ENCODE results near the gene TMPRSS6. TPM values are rescaled to one million over a fixed set of nuclear protein-coding genes. Genes with fewer than 3 reads are reported as not detected.
"Not testable (repeated sequence)": the region's sequence is repeated elsewhere in the genome, so short reads cannot be mapped to it uniquely, and the experiment has no call there.

Gene TMPRSS6
- total and polyA plus RNA-seq, 2 of the 8 experiments (the other 6 are each of a cell fraction or from before 2014, with no cell fraction given): 0.02 TPM; not detected in 1

GRCh38 chr22:37072673-37073072, 36.8 kb downstream of the TMPRSS6 start (continued):
- TF ChIP-seq SIN3A (conservative IDR thresholded peaks at IDR 0.05 in 1 of 2, IDR thresholded peaks at IDR 0.05 in 1 of 2; ENCODE audit: low read depth in 1 of 2, low read length in 2 of 2) (no peak), RXRA (IDR thresholded peaks at IDR 0.05; ENCODE audit: insufficient read depth, low read depth, low read length) (no peak), EGR1 (IDR thresholded peaks at IDR 0.05; ENCODE audit: borderline replicate concordance, low read depth, low read length) (no peak)

- H4K91ac ChIP-seq (replicated peaks; ENCODE audit: insufficient read length, low read length); H3K14ac ChIP-seq (ENCODE audit: insufficient read length); H3K9ac ChIP-seq (replicated peaks in 1 of 4; ENCODE audit: extremely low read depth in 1 of 4, low read depth in 3 of 4, low read length in 3 of 4); H2AK5ac ChIP-seq (ENCODE audit: low read depth, low read length); H3K9me3 ChIP-seq (ENCODE audit: insufficient read depth in 2 of 2, low read depth in 1 of 2, low read length in 1 of 2); H4K8ac ChIP-seq (ENCODE audit: extremely low read depth, insufficient read depth, low read length); H2AFZ ChIP-seq (ENCODE audit: low read length); H2BK5ac ChIP-seq (ENCODE audit: low read depth, low read length); DNase-seq (ENCODE audit: low read depth in 1 of 2, low spot score in 2 of 2); H2BK12ac ChIP-seq (ENCODE audit: low read depth, low read length); H3K4me3 ChIP-seq (ENCODE audit: extremely low read depth in 1 of 4, insufficient read depth in 2 of 4, low read depth in 3 of 4, low read length in 4 of 4); H3K23ac ChIP-seq (ENCODE audit: insufficient read length); H3K79me2 ChIP-seq (ENCODE audit: control insufficient read depth in 1 of 2, insufficient read depth in 2 of 2, low read length in 2 of 2); H3K27ac ChIP-seq (ENCODE audit: low read depth, low read length); H3K4me1 ChIP-seq (replicated peaks in 1 of 4; ENCODE audit: control insufficient read depth in 3 of 4, insufficient read depth in 4 of 4, low read length in 3 of 4); H3K4me2 ChIP-seq (ENCODE audit: insufficient read depth in 1 of 2, low read depth in 2 of 2, low read length in 2 of 2); FAIRE-seq; H3K4ac ChIP-seq (replicated peaks; ENCODE audit: insufficient read length, low read depth, low read length); H3K18ac ChIP-seq (ENCODE audit: extremely low read depth, low read length); H2BK120ac ChIP-seq (replicated peaks; ENCODE audit: low read depth, low read length); H4K5ac ChIP-seq (ENCODE audit: insufficient read length, low read depth, low read length); POLR2A ChIA-PET (ENCODE audit: partially characterized antibody); H3K36me3 ChIP-seq (ENCODE audit: control insufficient read depth in 2 of 4, insufficient read depth in 4 of 4, low read length in 3 of 4); H2BK15ac ChIP-seq (ENCODE audit: low read length); H3K79me1 ChIP-seq (ENCODE audit: low read depth, low read length); H2BK20ac ChIP-seq (ENCODE audit: low read length): not testable (repeated sequence)
- Histone ChIP-seq H3K27me3 (replicated peaks in 1 of 4; ENCODE audit: control insufficient read depth in 3 of 4, extremely low read depth in 1 of 4, insufficient read depth in 3 of 4, low read length in 3 of 4) (peaks cover 14 to 64% (median 53%) of the 10 kb centered on the region in 4 experiments), H3K23me2 (ENCODE audit: low read depth, low read length) (peaks cover 19% of the 10 kb centered on the region; the same call in 1 of the 2 replicates), H3K56ac (replicated peaks; ENCODE audit: insufficient read length, low read depth, low read length) (peak overlapping the region; percentile 30), H4K20me1 (replicated peaks in 1 of 2; ENCODE audit: control insufficient read depth in 1 of 2, insufficient read depth in 2 of 2, low read length in 2 of 2) (peaks cover 0 to 13% of the 10 kb centered on the region in 2 experiments)
- CTCF ChIA-PET (ENCODE audit: partially characterized antibody): interaction anchor here (0.5 kb wide), 1 partner anchor 96 kb away, joined by 3 read pairs; no protein-coding TSS in a partner anchor
- WGBS, 2 experiments (ENCODE audit: extremely low coverage in 1 of 2, insufficient coverage in 1 of 2, insufficient read length in 1 of 2, insufficient replicate concordance in 2 of 2, low coverage in 1 of 2, low lambda C conversion rate in 2 of 2, missing lambda C conversion rate in 1 of 2): 86 to 100% methylated on average over 3 to 5 of the region's 5 CpGs
Observed at GRCh38 chr22:37071850-37072592, 37.5 kb downstream of the TMPRSS6 start.
